HepG2 (cell line): ENCODE data around the gene LSM11. TPM values are rescaled to one million over a fixed set of nuclear protein-coding genes. Genes with fewer than 3 reads are reported as not detected.

Source experiments
- ATAC-seq: fragments of 200-7000 bp; cut with Tn5 transposase; 3 replicates; pipeline ENCODE4 v1.9.1; 2020; ENCODE audit warnings: mild to moderate bottlenecking, moderate library complexity
- BruUV-seq: library from RNA; stranded (reverse); fragments of 400-500 nt; replicated peaks from 2 replicates; lab custom pipeline; 2021; lab: Mats Ljungman, UMichigan
- CTCF ChIA-PET: fragments of 300-600 bp; formaldehyde crosslinking; extraction: SDS; loops from one replicate; lab custom pipeline; 2021; ENCODE audit warnings: low total read pairs, inconsistent platforms, low intra/inter-chr PET ratio; lab: Yijun Ruan, JAX
- POLR2A ChIA-PET: fragments of 350-600 bp; sonication (Branson Sonifier 250); formaldehyde crosslinking; loops from one replicate; lab custom pipeline; 2020; ENCODE audit warnings: antibody characterized with exemption, inconsistent platforms; lab: Yijun Ruan, JAX
- DNase-seq: peaks from one replicate; pipeline ENCODE4 v3.0.0-alpha.2; 2015; ENCODE audit warnings: low spot score
- FAIRE-seq: peaks from 3 replicates; lab custom pipeline; 2011; peaks lifted over from hg19 to GRCh38; lab: Jason Lieb, UNC
- H2AFZ ChIP-seq: one replicate; pipeline ENCODE4 v1.6.1; 2011; ENCODE audit warnings: low read length, inconsistent platforms
- H3K27ac ChIP-seq: fragments of 300-600 bp; 3 replicates; pipeline ENCODE4 v1.8.0; 2011; ENCODE audit warnings: mixed run types, mild to moderate bottlenecking, mixed read lengths, low read length, inconsistent platforms; ENCODE audit not compliant: insufficient read depth; ENCODE audit errors: extremely low read length
- H3K27me3 ChIP-seq, 2 experiments: fragments of 200-600 bp in 1 of 2; 2 replicates in 1 of 2; 3 replicates in 1 of 2; pipeline versions ENCODE4 v1.6.0 to v1.8.0; 2011; ENCODE audit warnings: low read length in 2 of 2, mild to moderate bottlenecking in 2 of 2, moderate library complexity in 2 of 2, inconsistent platforms in 1 of 2; ENCODE audit not compliant: insufficient read depth in 2 of 2, control insufficient read depth in 1 of 2
- H3K36me3 ChIP-seq, 2 experiments: fragments of 200-600 bp in 1 of 2; replicated peaks in 1 of 2; 2 replicates in 1 of 2; 3 replicates in 1 of 2; pipeline versions ENCODE4 v1.5.1 to v1.8.0; 2011; ENCODE audit warnings: low read length in 2 of 2, inconsistent platforms in 1 of 2; ENCODE audit not compliant: insufficient read depth in 2 of 2, control insufficient read depth in 1 of 2
- H3K4me1 ChIP-seq: 2 replicates; pipeline ENCODE4 v1.5.1; 2012; ENCODE audit warnings: low read length, inconsistent platforms; ENCODE audit not compliant: insufficient read depth
- H3K4me2 ChIP-seq: 2 replicates; pipeline ENCODE4 v1.6.0; 2011; ENCODE audit warnings: low read depth, low read length, inconsistent platforms
- H3K4me3 ChIP-seq, 3 experiments: fragments of 200-600 bp in 1 of 3; sonication (generic), shearing (Covaris generic) in 1 of 3; replicated peaks in 1 of 3; 2 replicates each; pipeline ENCODE4 v1.5.1; 2011 to 2016; ENCODE audit warnings: low read length in 3 of 3, inconsistent platforms in 2 of 3, low read depth in 2 of 3, mild to moderate bottlenecking in 2 of 3, control low read depth in 1 of 3, mixed read lengths in 1 of 3; ENCODE audit not compliant: insufficient read depth in 1 of 3
- H3K79me2 ChIP-seq: one replicate; pipeline ENCODE4 v1.6.1; 2011; ENCODE audit warnings: low read length, inconsistent platforms; ENCODE audit not compliant: insufficient read depth
- H3K9ac ChIP-seq: 2 replicates; pipeline ENCODE4 v1.6.0; 2011; ENCODE audit warnings: mild to moderate bottlenecking, low read depth, low read length, inconsistent platforms; ENCODE audit not compliant: insufficient read depth
- H3K9me3 ChIP-seq: 2 replicates; pipeline ENCODE4 v1.5.1; 2012; ENCODE audit warnings: mild to moderate bottlenecking, low read length
- H4K20me1 ChIP-seq: 2 replicates; pipeline ENCODE4 v1.6.0; 2011; ENCODE audit warnings: inconsistent platforms, mild to moderate bottlenecking, low read length, moderate library complexity; ENCODE audit not compliant: insufficient read depth
- IRF2 ChIP-seq: IDR thresholded peaks from 2 replicates; pipeline ENCODE4 v1.6.1; 2018; ENCODE audit warnings: missing genetic modification reagents, missing compliant biosample characterization
- PHF5A ChIP-seq: IDR thresholded peaks from one replicate; pipeline ENCODE4 v1.6.1; 2018; ENCODE audit warnings: low read depth, missing genetic modification reagents; ENCODE audit not compliant: unreplicated experiment
- ZMYM2 ChIP-seq: sonication (generic); formaldehyde crosslinking; IDR thresholded peaks from 2 replicates; pipeline ENCODE4 v1.8.0; 2022; ENCODE audit warnings: mild to moderate bottlenecking, missing genetic modification reagents
- ZMYM4 ChIP-seq: sonication (generic); formaldehyde crosslinking; IDR thresholded peaks from 2 replicates; pipeline ENCODE4 v1.8.1; 2023; ENCODE audit warnings: mild to moderate bottlenecking, missing genetic modification reagents
- ZSCAN30 ChIP-seq: sonication (generic); formaldehyde crosslinking; IDR thresholded peaks from 2 replicates; pipeline ENCODE4 v1.5.0; 2020; ENCODE audit warnings: mild to moderate bottlenecking, missing genetic modification reagents
- WGBS: methylation state at CpG from one replicate; pipeline ENCODE4 v1.1.6; 2017; ENCODE audit warnings: low lambda C conversion rate; 5-methylcytosine and 5-hydroxymethylcytosine counted together
- in situ Hi-C: cut with HindIII; loops from 2 replicates; pipeline ENCODE4 v1.10.0; 2017; ENCODE audit warnings: low pct_unique_long_range_greater_than_20kb; ENCODE audit not compliant: extremely low pct_ligation_motif_present
- intact Hi-C: fragments of 100-400 bp; cut with micrococcal nuclease; formaldehyde crosslinking; loops from one replicate; pipeline ENCODE4 v1.10.0; 2022; ENCODE audit not compliant: unreplicated experiment
- polyA plus RNA-seq, 8 experiments: library from polyadenylated mRNA; depleted of rRNA in 3 of 8; stranded (reverse) in 7 of 8; unstranded in 1 of 8; fragments of >200 nt; fragmentation: Illumina TruSeq in 4 of 8; extraction: Trizol in 4 of 8; gene quantifications; 2 replicates each; pipeline versions ENCODE4 v1.2.1 to v1.2.3, GENCODE V29; 2011 to 2016; ENCODE audit warnings: low read depth in 4 of 8, missing spikeins in 1 of 8, mixed read lengths in 1 of 8; ENCODE audit not compliant: insufficient read depth in 1 of 8
- small RNA-seq, 3 experiments: library from RNA; depleted of rRNA; stranded (forward); fragments of <200 nt; gene quantifications; one replicate each; pipeline ENCODE3, GENCODE V24; 2012; ENCODE audit warnings: low read depth in 2 of 3, low replicate concordance in 1 of 3; ENCODE audit not compliant: insufficient read length in 3 of 3, insufficient read depth in 2 of 3
- total RNA-seq, 5 experiments: library from RNA; depleted of rRNA; stranded (reverse); fragments of >200 nt; fragmentation: Illumina TruSeq; extraction: Trizol; gene quantifications; 2 replicates each; pipeline ENCODE4 v1.2.3, GENCODE V29; 2016; ENCODE audit warnings: low read depth in 1 of 5

LSM11 gene
- total and polyA plus RNA-seq, 2 of the 13 experiments (the other 11 are each of a cell fraction or from before 2014, with no cell fraction given), result 4.5 to 7.2 TPM

- no peak for TF ChIP-seq ZMYM2 (CRISPR knock-in tag)
- no peak for TF ChIP-seq ZMYM4 (CRISPR knock-in tag)
- TF ChIP-seq PHF5A (CRISPR knock-in tag), result no peak
- TF ChIP-seq, all 625 proteins: peak for 0
These were observed 59.2 kb downstream of the LSM11 start (continued) for GRCh38 chr5:157802736-157803135.

- in situ Hi-C loops (no loop called here), intact Hi-C loops (no loop called here)
- H3K4me1 ChIP-seq, result no peaks in the 10 kb centered on the region
- ChIA-PET POLR2A (no interaction called here), CTCF (no interaction called here)
- H3K4me3 ChIP-seq, result no peak overlapping the region
- no peak for TF ChIP-seq ZSCAN30 (CRISPR knock-in tag)
- no peak for TF ChIP-seq IRF2
- ATAC-seq, result no peak
- peaks cover 12 to 72% of the 10 kb centered on the region in 2 experiments for H3K36me3 ChIP-seq
- no peak overlapping the region for H3K9ac ChIP-seq
- H4K20me1 ChIP-seq, result no peaks in the 10 kb centered on the region
- no peaks in the 10 kb centered on the region for H3K79me2 ChIP-seq
- H3K27me3 ChIP-seq, result no peaks in the 10 kb centered on the region
- no peak for DNase-seq
- H3K4me2 ChIP-seq, result no peak overlapping the region
- no peak overlapping the region for H2AFZ ChIP-seq
- FAIRE-seq, result no peak
- BruUV-seq, result no TSS peak
- H3K27ac ChIP-seq, result no peak overlapping the region
- no peaks in the 10 kb centered on the region for H3K9me3 ChIP-seq
- WGBS, result 80% methylated on average over 2 of the region's 2 CpGs
These were observed 64.5 kb downstream of the LSM11 start for GRCh38 chr5:157808043-157808442.

Small RNAs within 50 kb of the gene (small RNA-seq; reads per million reads assigned to genes)
- gene AC026407.1, result 0 reads per million in 3 experiments
- 0 reads per million in 3 experiments for gene RNU6-260P

Other genes starting within 250 kb of the LSM11 start
- 0.24 and 0.38 TPM in 2 replicates for gene ADAM19, start 167.9 kb upstream of the LSM11 start, total RNA-seq (2016; rRNA removed; fragmentation: Illumina TruSeq; extraction: Trizol)
- 0.61 and 0.74 TPM in 2 replicates for gene ADAM19, start 167.9 kb upstream of the LSM11 start, polyA plus RNA-seq (2011; rRNA removed)
- not detected in 2 replicates for gene SOX30, start 91.3 kb upstream of the LSM11 start, total RNA-seq (2016; rRNA removed; fragmentation: Illumina TruSeq; extraction: Trizol)
- 0.05 TPM in 1 of 2 replicates, not detected in the other for gene SOX30, start 91.3 kb upstream of the LSM11 start, polyA plus RNA-seq (2011; rRNA removed)
- gene C5orf52, start 72.2 kb upstream of the LSM11 start, total RNA-seq (2016; rRNA removed; fragmentation: Illumina TruSeq; extraction: Trizol), result not detected in 2 replicates
- gene C5orf52, start 72.2 kb upstream of the LSM11 start, polyA plus RNA-seq (2011; rRNA removed), result not detected in 2 replicates
- 16.6 and 21.7 TPM in 2 replicates for gene THG1L, start 12.3 kb upstream of the LSM11 start, total RNA-seq (2016; rRNA removed; fragmentation: Illumina TruSeq; extraction: Trizol)
- 13.8 and 17.2 TPM in 2 replicates for gene THG1L, start 12.3 kb upstream of the LSM11 start, polyA plus RNA-seq (2011; rRNA removed)
- 64.0 and 82.9 TPM in 2 replicates for gene CLINT1, start 115.4 kb downstream of the LSM11 start, total RNA-seq (2016; rRNA removed; fragmentation: Illumina TruSeq; extraction: Trizol)
- gene CLINT1, start 115.4 kb downstream of the LSM11 start, polyA plus RNA-seq (2011; rRNA removed), result 104 and 119 TPM in 2 replicates